ENCODE results near the gene THG1L.

DNA sequence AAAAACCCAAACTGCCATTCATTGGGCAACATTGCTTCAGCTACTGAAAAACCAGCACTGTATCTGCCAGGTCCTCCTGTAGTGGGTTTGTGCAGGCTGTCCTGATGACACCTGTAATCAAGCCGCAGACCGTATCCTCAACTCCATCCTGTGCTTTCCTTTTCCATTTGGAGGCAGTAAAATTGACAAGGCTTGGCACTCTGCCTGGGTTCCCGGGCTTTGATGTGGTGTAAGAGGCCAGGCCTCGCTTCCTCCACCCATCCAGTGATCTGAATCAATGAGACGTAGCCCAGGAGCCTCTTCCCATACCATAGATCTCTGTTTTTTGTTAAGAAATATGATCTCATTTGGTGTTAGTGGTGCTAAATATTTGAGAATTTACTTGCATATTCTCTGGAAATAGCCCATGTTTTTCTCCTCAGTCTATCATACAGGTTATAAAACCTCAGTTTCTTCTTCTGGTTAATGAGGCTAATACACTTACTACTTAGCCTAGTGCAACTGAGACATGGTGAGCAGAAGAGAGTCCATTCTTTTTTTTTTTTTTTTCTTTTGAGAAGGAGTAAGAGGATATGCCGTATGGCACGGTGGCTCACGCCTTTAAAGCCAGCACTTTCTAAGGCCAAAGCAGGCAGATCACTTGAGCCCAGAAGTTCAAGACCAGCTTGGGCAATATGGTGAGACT lies 47.0 kb downstream of the THG1L start:
- TF ChIP-seq YY1 (IDR thresholded peaks at IDR 0.05; ENCODE audit: insufficient read depth, insufficient read length) (no peak), ZNF274 (IDR thresholded peaks at IDR 0.05; ENCODE audit: low read depth, low read length) (no peak), SUZ12 (IDR thresholded peaks at IDR 0.05; ENCODE audit: extremely low read depth, insufficient read depth, insufficient read length) (no peak)

Measured in NT2/D1 (cell line).